ENCODE data around the gene ESR2.
"Not testable (repeated sequence)": the region's sequence is repeated elsewhere in the genome, so short reads cannot be mapped to it uniquely, and the experiment has no call there.

Gene ESR2

DNA sequence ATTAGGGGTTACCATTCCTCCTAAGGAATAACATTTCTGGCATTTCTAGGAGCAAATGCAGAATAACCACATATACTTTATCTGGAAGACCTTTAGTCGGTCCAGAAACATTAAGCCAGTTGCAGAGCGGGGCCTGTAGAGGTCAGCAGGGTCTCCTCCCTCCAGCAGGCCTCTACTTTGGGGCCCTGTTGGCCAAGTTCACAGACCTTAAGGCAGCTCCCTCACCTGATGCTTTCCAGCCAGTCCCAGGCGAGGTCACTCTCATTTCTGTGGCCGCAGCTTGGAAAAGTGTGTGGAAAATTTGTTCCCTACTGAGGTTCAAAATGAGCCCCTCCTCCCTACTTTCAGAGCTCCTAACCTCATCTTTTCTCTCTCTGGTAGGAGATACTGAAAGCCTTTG lies 74.1 kb downstream of the ESR2 start:
- no peak for DNase-seq

GRCh38 chr14:64218344-64219240 lies 75.6 kb downstream of the ESR2 start:
- no peak for DNase-seq

- no peak for DNase-seq
Observed at GRCh38 chr14:64217834-64218233, 76.3 kb downstream of the ESR2 start.

DNA sequence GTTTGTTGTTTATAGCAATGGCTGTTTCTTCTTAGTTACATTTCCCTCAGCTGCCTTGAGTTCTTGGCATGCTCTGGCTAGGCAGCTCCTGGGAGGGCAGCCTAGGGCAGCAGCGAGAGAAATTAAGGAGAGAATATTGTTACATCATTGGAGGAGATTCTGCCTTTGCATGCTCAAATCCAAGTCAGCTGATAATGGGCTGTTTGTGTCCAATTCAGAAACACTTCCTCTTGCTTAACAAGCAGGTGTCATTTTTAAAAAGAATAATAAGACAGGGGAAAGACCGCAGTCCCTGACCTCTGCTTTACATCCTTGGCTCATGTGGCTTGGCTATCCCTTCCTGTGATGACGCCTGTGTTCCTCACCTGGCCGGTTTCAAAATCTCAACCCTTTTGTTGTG lies 76.9 kb downstream of the ESR2 start:
- no peak for DNase-seq

GRCh38 chr14:64215978-64216377 lies 78.2 kb downstream of the ESR2 start:
- no peak for DNase-seq

DNA sequence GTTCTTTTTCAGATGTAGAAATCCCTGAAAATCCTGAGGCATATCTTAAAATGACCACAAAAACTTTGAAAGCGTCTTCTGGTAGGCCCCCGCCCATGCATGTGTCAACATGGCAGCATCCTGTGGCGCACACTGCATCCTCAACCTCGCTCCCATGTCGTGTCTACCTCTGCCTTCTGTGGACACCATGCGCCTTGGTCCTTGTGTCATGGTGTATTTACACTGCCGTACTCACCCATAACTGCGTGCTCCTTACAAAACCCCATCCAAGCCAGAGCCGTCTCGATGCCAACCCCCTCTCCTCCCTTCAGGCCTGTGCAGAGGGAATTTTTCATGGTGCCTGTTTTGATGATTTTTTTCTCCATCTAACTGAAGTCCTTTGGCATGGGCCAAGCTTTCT lies 78.9 kb downstream of the ESR2 start:
- DNase-seq, result no peak

GRCh38 chr14:64213853-64214570 lies 80.2 kb downstream of the ESR2 start:
- DNase-seq, result no peak

DNA sequence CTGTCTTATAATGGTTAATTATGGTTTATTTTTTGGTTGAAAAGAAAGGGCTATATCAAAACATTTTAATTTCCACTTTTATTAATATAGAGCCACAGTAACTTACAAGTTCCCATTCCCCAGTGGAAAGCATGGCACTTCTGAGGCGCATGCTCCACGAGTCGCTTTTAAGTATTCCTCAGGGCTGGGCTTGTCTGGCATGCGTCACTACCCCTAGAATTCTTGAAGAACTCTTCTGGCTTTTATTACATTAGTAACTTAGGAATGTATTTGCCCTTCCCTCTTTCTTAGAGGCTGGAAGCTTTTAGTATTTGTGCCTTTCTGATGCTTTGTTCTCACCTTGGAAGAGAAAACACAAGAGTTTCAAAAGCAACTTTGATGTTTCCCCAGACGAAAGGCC lies 81.1 kb downstream of the ESR2 start:
- DNase-seq, result no peak

GRCh38 chr14:64212666-64213065 lies 81.5 kb downstream of the ESR2 start:
- no peak for DNase-seq

- not testable (repeated sequence) for DNase-seq
Observed at GRCh38 chr14:64210912-64211311, 83.3 kb downstream of the ESR2 start.

GRCh38 chr14:64210216-64210615 lies 84.0 kb downstream of the ESR2 start:
- DNase-seq, result no peak

DNA sequence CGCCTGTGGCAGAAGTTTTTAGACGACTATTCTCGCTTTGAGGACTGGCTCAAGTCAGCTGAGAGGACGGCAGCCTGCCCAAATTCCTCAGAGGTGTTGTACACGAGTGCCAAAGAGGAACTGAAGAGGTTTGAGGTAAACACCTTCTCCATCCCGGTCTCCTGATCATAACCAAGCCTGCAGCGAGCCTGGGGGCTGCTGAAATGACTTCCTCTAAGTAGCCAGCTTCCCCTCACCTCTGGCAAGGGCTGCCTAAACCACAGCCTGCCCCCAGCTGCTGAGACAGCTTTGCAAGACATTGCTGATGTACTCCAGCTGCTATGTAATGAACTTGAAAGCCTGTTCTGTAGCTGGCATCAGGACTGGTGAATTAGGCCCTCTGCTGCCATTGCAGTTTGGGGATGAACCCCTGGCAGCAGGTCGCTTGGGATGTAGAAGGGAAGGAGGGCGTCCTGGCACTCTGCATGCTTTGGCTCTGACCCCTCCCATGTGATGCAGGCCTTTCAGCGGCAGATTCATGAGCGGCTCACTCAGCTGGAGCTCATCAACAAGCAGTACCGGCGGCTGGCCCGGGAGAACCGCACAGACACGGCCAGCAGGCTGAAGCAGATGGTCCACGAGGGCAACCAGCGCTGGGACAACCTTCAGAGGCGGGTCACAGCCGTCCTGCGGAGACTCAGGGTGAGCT lies 84.6 kb downstream of the ESR2 start:
- no peak for DNase-seq

GRCh38 chr14:64208981-64209380 lies 85.2 kb downstream of the ESR2 start:
- DNase-seq, result no peak

DNA sequence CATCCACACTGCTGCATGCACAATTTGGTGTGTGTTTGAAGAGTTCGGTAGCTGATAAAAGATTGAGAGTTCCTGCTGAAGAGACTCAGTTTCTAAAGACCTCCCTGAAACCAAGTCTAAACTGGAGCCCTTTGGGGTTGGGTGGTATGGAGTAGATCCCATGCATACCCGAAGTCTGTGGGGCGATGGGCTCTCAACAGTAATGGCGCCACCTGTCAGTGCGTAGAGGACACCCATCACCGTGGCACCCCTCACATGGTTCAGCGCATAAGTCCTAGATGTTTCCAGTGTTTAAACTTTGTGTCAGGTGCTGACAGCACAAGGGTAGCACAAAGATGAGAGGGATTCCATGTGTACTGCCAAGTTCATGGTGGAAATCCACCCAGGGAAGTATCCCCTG lies 85.9 kb downstream of the ESR2 start:
- no peak for DNase-seq

- DNase-seq, result no peak
Observed at GRCh38 chr14:64203366-64204006, 90.7 kb downstream of the ESR2 start.

GRCh38 chr14:64202716-64203115 lies 91.5 kb downstream of the ESR2 start:
- no peak for DNase-seq

GRCh38 chr14:64201921-64202545 lies 92.1 kb downstream of the ESR2 start:
- DNase-seq, result no peak

DNA sequence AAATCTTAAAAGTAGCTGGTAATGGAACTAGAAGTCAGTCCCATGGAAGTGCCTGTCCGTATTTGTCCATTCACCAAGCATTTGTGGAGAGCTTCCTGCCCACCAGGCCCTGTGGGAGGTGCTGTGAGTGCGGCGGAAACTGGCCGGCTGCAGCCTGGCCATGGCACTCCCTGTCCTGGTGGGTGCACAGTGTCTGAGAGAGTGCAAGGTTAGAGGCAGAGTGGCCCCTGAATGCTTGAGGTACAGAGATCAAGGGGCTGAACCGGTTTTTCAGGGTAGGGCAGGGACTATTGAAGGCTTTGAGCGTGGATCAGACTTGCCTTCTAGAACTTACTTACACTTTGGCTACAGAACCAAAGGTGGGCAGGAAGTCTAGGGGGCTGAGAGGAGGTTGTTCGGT lies 92.9 kb downstream of the ESR2 start:
- DNase-seq, result no peak

DNA sequence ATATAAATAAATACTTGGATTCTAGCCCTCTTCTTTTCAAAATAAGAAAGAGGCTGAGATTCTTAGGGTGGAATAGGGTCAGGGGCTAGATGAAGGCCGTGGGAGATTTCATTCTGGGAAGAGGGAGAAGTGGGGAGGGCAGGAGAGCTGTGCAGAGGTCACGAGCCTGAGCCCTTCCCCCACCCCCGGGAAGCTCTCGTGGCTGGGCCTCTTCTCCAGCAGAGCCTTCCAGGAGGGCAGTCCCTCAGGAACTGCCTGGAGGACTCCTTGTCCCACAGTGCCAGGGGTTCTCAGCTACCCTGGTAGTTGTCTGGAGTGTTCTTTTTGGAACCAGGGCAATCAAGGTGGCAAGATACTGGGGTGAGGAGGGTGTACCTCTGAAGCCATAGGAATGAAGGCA lies 94.0 kb downstream of the ESR2 start:
- no peak for DNase-seq

GRCh38 chr14:64198486-64198885 lies 95.7 kb downstream of the ESR2 start:
- DNase-seq, result no peak

DNA sequence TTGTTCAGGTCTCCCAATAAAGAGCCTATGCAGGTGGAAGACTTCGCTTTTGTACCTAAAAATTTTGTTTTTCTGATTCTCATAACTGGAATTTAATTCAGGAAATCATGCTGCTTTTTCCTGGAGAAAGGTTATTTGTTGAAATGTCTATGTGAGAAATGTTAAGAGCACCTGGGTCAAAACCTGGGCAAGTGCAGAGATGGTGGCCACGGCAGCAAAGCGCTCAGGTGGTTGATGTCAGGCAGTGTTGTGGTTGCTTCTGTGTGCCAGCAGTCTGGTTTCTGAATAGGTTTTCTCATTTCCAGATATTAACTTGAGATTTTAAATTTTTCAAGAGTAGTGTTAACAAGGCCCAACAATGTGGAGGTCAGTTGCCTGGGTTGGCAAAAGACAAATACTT lies 96.2 kb downstream of the ESR2 start:
- DNase-seq, result no peak

GRCh38 chr14:64196814-64197411 lies 97.3 kb downstream of the ESR2 start:
- no peak for DNase-seq
